ENCODE data around the gene GPLD1. TPM values are rescaled to one million over a fixed set of nuclear protein-coding genes. Genes with fewer than 3 reads are reported as not detected.

Gene GPLD1
- total and polyA plus RNA-seq, 4 donors, result 0.45 to 3.8 (median 1.7) TPM

- DNase-seq (no peak), ATAC-seq (ENCODE audit: insufficient read depth, low FRiP score) (no peak)
- Histone ChIP-seq H3K9ac (ENCODE audit: insufficient read depth in 1 of 2, low read length in 2 of 2) (no peak overlapping the region), H3K9me3 (ENCODE audit: control insufficient read depth in 4 of 4, insufficient read depth in 3 of 4, low read length in 3 of 4) (no peaks in the 10 kb centered on the region), H3K4me3 (no peak overlapping the region), H3K36me3 (ENCODE audit: control insufficient read depth in 4 of 4, insufficient read depth in 4 of 4, low read length in 4 of 4) (no peaks in the 10 kb centered on the region), H3K27me3 (ENCODE audit: control insufficient read depth in 3 of 3, insufficient read depth in 3 of 3, low read length in 2 of 3) (no peaks in the 10 kb centered on the region), H3K27ac (ENCODE audit: low read depth in 1 of 2, low read length in 1 of 2) (no peak overlapping the region), H3K4me1 (ENCODE audit: control insufficient read depth in 5 of 5, insufficient read depth in 5 of 5, low read length in 5 of 5) (no peaks in the 10 kb centered on the region)
- 89 to 95% methylated on average over 11 of the region's 11 CpGs for WGBS, 2 donors
- TF ChIP-seq CTCF (IDR thresholded peaks at IDR 0.05; ENCODE audit: control extremely low read depth, extremely low read depth), result no peak
These were observed 24.9 kb downstream of the GPLD1 start for GRCh38 chr6:24464253-24465038.

GRCh38 chr6:24460966-24461365, 28.4 kb downstream of the GPLD1 start:
- H3K36me3 ChIP-seq (ENCODE audit: control insufficient read depth in 4 of 4, insufficient read depth in 4 of 4, low read length in 4 of 4), result no peaks in the 10 kb centered on the region
- DNase-seq, result no peak
- no peaks in the 10 kb centered on the region for H3K9me3 ChIP-seq (ENCODE audit: control insufficient read depth in 4 of 4, insufficient read depth in 3 of 4, low read length in 3 of 4)
- TF ChIP-seq CTCF (IDR thresholded peaks at IDR 0.05; ENCODE audit: control extremely low read depth, extremely low read depth), result no peak
- no peak overlapping the region for H3K27ac ChIP-seq (ENCODE audit: low read depth in 1 of 2, low read length in 1 of 2)
- no peaks in the 10 kb centered on the region for H3K4me1 ChIP-seq (ENCODE audit: control insufficient read depth in 5 of 5, insufficient read depth in 5 of 5, low read length in 5 of 5)
- no peak for ATAC-seq (ENCODE audit: insufficient read depth, low FRiP score)
- 91 to 92% methylated on average over 4 of the region's 4 CpGs for WGBS, 2 donors
- no peak overlapping the region for H3K4me3 ChIP-seq
- H3K9ac ChIP-seq (ENCODE audit: insufficient read depth in 1 of 2, low read length in 2 of 2), result no peak overlapping the region
- no peaks in the 10 kb centered on the region for H3K27me3 ChIP-seq (ENCODE audit: control insufficient read depth in 3 of 3, insufficient read depth in 3 of 3, low read length in 2 of 3)

- no peak for TF ChIP-seq CTCF (IDR thresholded peaks at IDR 0.05; ENCODE audit: control extremely low read depth, extremely low read depth)
- 69 to 76% methylated on average over 2 of the region's 2 CpGs for whole genome bisulfite sequencing, 2 donors
- H3K27ac ChIP-seq (ENCODE audit: low read depth in 1 of 2, low read length in 1 of 2), result no peak overlapping the region
These were observed 30.4 kb downstream of the GPLD1 start for GRCh38 chr6:24458941-24459340.

More at GRCh38 chr6:24458941-24459340, 30.4 kb downstream of the GPLD1 start:
- Histone ChIP-seq H3K9me3 (ENCODE audit: control insufficient read depth in 4 of 4, insufficient read depth in 3 of 4, low read length in 3 of 4) (no peaks in the 10 kb centered on the region), H3K27me3 (ENCODE audit: control insufficient read depth in 3 of 3, insufficient read depth in 3 of 3, low read length in 2 of 3) (no peaks in the 10 kb centered on the region), H3K9ac (ENCODE audit: insufficient read depth in 1 of 2, low read length in 2 of 2) (no peak overlapping the region), H3K4me1 (ENCODE audit: control insufficient read depth in 5 of 5, insufficient read depth in 5 of 5, low read length in 5 of 5) (no peaks in the 10 kb centered on the region), H3K36me3 (ENCODE audit: control insufficient read depth in 4 of 4, insufficient read depth in 4 of 4, low read length in 4 of 4) (no peaks in the 10 kb centered on the region), H3K4me3 (no peak overlapping the region)
- no peak for DNase-seq
- no peak for ATAC-seq (ENCODE audit: insufficient read depth, low FRiP score)

Measured in lung (tissue), 12 donors.